HFF-Myc (cell line): Measurements from ENCODE around the gene UNC5A.

Experiments used
- DNase-seq: peaks from one replicate; pipeline ENCODE4 v3.0.0-alpha.2; 2011; ENCODE audit warnings: low read depth; ENCODE audit errors: extremely low read depth
- H3K4me3 ChIP-seq: replicated peaks from 2 replicates; pipeline ENCODE4 v1.5.1; 2011; ENCODE audit warnings: low read depth, mild to moderate bottlenecking, control low read depth, low read length
- TF ChIP-seq, protein P1 (sequence below): IDR thresholded peaks from 2 replicates; pipeline ENCODE4 v1.5.1; 2012; ENCODE audit warnings: mild to moderate bottlenecking, low read depth, low read length, control low read depth; ENCODE audit errors: missing control alignments

UNC5A gene

DNA sequence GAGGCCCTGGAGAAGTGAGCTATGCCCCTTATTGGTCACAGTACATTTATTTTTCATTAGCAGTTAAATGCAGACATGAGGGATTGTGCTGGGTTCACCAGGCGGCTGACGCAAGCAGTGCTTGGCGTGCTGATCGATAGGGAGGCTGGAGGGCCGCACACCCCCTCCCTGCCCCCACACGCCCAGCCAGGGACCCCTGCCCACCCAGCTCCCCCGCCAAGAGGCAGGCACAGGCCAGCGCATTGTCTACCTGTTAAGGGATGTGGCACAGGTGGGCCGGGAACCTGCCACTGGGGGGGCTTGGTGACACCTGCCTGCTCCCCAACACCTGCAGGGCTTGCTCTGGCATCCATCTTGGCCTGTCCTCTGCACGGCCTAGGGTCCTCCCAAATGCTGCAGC, 49.6 kb downstream of the UNC5A start:
- TF ChIP-seq, protein P1, sequence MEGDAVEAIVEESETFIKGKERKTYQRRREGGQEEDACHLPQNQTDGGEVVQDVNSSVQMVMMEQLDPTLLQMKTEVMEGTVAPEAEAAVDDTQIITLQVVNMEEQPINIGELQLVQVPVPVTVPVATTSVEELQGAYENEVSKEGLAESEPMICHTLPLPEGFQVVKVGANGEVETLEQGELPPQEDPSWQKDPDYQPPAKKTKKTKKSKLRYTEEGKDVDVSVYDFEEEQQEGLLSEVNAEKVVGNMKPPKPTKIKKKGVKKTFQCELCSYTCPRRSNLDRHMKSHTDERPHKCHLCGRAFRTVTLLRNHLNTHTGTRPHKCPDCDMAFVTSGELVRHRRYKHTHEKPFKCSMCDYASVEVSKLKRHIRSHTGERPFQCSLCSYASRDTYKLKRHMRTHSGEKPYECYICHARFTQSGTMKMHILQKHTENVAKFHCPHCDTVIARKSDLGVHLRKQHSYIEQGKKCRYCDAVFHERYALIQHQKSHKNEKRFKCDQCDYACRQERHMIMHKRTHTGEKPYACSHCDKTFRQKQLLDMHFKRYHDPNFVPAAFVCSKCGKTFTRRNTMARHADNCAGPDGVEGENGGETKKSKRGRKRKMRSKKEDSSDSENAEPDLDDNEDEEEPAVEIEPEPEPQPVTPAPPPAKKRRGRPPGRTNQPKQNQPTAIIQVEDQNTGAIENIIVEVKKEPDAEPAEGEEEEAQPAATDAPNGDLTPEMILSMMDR, result no peak
- no peak for DNase-seq
- no peak overlapping the region for H3K4me3 ChIP-seq

DNA sequence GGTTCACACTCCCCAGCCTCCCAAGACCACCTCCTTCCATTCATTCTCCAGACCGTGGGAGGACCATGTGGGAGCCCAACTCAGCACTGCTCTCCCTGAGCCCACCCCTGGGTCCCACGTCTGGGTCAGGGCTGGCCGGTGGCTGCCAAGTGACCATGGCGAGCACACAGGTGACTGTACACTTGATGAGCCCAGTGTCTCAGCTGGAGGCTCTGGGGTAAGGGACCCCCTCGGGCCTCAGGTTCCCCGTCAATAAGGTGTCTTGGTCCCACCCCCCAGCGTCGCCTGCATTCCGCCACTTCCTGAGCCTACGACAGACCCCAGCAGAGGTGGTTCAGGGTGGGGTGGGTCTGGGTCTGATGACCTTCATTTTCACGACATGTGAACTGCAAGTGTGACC, 50.0 kb downstream of the UNC5A start:
- no peak for DNase-seq
- H3K4me3 ChIP-seq, result no peak overlapping the region
- TF ChIP-seq, protein P1, result no peak

DNA sequence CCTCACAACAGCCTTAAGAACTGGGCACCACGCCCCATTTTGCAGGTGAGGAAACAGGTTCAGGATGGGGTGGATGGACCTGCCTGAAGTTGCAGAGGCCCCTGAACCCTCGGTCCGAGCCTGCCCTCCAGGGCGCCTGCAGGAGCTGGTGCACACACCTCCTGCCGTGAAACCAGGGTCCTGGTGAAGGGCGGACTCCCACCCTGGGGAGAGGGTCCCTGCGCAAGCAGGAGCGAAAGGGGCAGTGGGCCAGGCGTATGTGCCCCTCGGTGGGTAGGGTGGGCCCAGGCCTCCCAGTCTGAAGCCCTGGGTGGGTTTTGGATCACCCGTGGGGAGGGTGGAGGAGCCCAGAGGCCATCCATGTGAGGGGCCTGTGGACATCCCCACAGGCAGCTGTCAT, 50.9 kb downstream of the UNC5A start:
- no peak for DNase-seq
- TF ChIP-seq, protein P1, result no peak
- no peak overlapping the region for H3K4me3 ChIP-seq

DNA sequence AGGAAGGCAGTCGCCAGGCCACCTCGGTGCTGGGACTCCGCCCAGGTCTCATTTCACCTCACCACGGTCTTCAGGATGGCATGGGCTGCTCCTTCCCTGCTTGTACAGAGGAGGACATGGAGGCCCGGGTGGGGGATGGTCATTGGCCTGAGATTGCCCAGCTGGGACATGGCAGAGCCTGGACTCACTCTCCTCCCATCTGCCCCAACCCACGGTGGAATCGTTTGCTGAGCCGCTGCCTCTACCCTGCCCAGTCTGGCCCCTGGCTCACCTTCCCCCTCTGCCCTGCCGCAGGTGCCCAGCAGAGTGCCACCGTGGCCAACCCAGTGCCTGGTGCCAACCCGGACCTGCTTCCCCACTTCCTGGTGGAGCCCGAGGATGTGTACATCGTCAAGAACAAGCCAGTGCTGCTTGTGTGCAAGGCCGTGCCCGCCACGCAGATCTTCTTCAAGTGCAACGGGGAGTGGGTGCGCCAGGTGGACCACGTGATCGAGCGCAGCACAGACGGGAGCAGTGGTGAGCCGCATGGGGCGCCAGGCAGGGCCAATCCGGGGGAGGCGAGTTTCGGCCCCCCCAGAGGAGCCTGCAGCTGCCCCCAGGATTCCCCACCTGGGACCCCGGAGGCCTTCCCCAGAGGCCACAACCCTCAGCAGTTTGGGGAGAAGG, 52.1 kb downstream of the UNC5A start:
- no peak for DNase-seq
- H3K4me3 ChIP-seq, result no peak overlapping the region
- TF ChIP-seq, protein P1, result no peak

DNA sequence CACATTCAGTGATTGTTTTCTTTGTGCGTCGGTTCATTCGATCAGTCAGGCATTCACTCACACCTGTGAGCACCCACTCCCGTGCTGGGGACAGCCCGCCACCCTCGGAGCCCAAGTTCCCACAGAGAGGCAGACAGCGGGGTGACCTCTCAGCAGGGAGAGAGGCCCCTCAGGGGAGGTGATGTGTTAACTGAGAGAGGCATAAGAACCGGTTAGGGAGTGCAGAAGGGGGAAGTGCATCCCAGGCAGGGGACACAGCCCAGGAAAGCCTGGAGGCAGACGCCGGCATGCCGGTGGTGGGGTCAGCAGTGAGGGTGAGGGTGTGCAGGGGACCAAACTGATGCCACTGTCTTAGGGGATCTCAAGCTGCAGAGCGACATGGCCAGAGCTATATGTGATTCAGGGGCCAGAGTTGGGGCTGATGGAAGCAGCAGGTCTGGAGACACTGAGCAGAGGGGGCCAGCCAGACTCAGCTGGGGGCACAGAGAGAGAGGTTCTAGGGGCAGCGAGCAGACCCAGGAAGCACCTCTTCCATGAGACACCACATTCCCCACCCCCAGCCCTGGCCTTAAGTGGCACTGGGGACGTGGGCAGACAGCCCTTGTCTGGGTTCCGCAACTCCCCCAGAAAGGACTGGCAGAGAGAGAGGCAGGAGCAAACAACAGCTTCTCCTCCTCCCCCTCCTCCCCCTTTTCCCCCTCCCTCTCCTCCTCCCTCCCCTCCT, 52.8 kb downstream of the UNC5A start:
- no peak overlapping the region for H3K4me3 ChIP-seq
- TF ChIP-seq, protein P1, result no peak
- DNase-seq, result no peak

DNA sequence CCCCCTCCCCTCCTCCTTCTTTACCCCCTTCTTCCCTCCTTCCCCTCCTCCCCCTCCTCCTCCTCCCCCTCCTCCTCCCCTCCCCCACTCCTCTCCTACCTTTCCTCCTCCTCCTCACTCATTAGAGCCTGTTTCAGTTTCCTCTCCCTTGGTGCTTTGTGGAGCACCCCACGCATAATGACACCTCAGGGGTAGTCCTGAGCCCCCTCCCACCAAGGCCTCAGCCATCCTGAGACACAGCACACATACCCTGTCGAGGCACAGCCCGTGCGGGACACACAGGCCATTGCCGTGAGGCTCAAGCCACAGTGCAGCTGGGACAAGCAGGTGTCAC, 53.4 kb downstream of the UNC5A start:
- TF ChIP-seq, protein P1, result no peak
- DNase-seq, result no peak
- no peak overlapping the region for H3K4me3 ChIP-seq
